Stimulated activated CD4-positive, alpha-beta T cell treated with anti-CD3 and anti-CD28 coated beads, Interleukin-4, amount 100 ng/mL, for 1 hour (primary cell): Measurements from ENCODE around the gene MAPT.
"Not testable (repeated sequence)": the region's sequence is repeated elsewhere in the genome, so short reads cannot be mapped to it uniquely, and the experiment has no call there.

Experiments
- DNase-seq: peaks from one replicate; pipeline ENCODE4 v3.0.0-alpha.2; 2020

The MAPT gene

GRCh38 chr17:45894022-45894784 lies at the start of gene MAPT:
Gene MAPT, plus strand, starts transcription at chr17:45894554. Its CDS starts 67,784 bp downstream, at chr17:45962338.
- peak; percentile 81 for DNase-seq

- no peak for DNase-seq
These were observed 49.5 kb upstream of the MAPT start, which contains the start of gene SPPL2C for GRCh38 chr17:45844695-45845375. Gene SPPL2C, plus strand, starts transcription at chr17:45844881. Its CDS starts 26 bp downstream, at chr17:45844907.

GRCh38 chr17:45845376-45846185 lies 48.8 kb upstream of the MAPT start:
- no peak for DNase-seq

- no peak for DNase-seq
These were observed 48.1 kb upstream of the MAPT start for GRCh38 chr17:45846223-45846622.

GRCh38 chr17:45846646-45847045 lies 47.7 kb upstream of the MAPT start:
- DNase-seq: no peak

- no peak for DNase-seq
These were observed 47.3 kb upstream of the MAPT start for GRCh38 chr17:45847101-45847500.

GRCh38 chr17:45847747-45848146 lies 46.6 kb upstream of the MAPT start:
- no peak for DNase-seq

- DNase-seq: no peak
These were observed 45.9 kb upstream of the MAPT start for GRCh38 chr17:45848405-45848804.

GRCh38 chr17:45848868-45849535 lies 45.4 kb upstream of the MAPT start:
- DNase-seq: no peak

- no peak for DNase-seq
These were observed 44.8 kb upstream of the MAPT start for GRCh38 chr17:45849536-45849990.

- DNase-seq: no peak
These were observed 44.3 kb upstream of the MAPT start for GRCh38 chr17:45850011-45850410.

- no peak for DNase-seq
These were observed 43.9 kb upstream of the MAPT start for GRCh38 chr17:45850468-45850867.

- DNase-seq: no peak
These were observed 43.3 kb upstream of the MAPT start for GRCh38 chr17:45851022-45851421.

- no peak for DNase-seq
These were observed 42.9 kb upstream of the MAPT start for GRCh38 chr17:45851464-45851863.

GRCh38 chr17:45851873-45852272 lies 42.5 kb upstream of the MAPT start:
- no peak for DNase-seq

GRCh38 chr17:45852535-45853297 lies 41.6 kb upstream of the MAPT start:
- peak; percentile 63 for DNase-seq

- no peak for DNase-seq
These were observed 40.1 kb upstream of the MAPT start for GRCh38 chr17:45854209-45854608.

- no peak for DNase-seq
These were observed 38.5 kb upstream of the MAPT start for GRCh38 chr17:45855691-45856336.

GRCh38 chr17:45857977-45858708 lies 36.2 kb upstream of the MAPT start:
- DNase-seq: no peak

- no peak for DNase-seq
These were observed 33.2 kb upstream of the MAPT start for GRCh38 chr17:45861165-45861564.

GRCh38 chr17:45862127-45862526 lies 32.2 kb upstream of the MAPT start:
- not testable (repeated sequence) for DNase-seq
